Gastroesophageal sphincter (tissue), 3 donors: ENCODE data around the gene BIK.

Source experiments
- CTCF ChIP-seq, 4 experiments: fragments of 200-600 bp in 2 of 4; fragments of 450-650 bp in 2 of 4; sonication (generic) in 1 of 4; IDR thresholded peaks; one replicate each; pipeline ENCODE4 v1.5.1; 2017 to 2019; ENCODE audit warnings: antibody characterized with exemption in 4 of 4, mild to moderate bottlenecking in 2 of 4, moderate library complexity in 2 of 4
- EP300 ChIP-seq: sonication (generic); formaldehyde crosslinking; IDR thresholded peaks from one replicate; pipeline ENCODE4 v1.6.1; 2017; ENCODE audit warnings: antibody characterized with exemption, mild to moderate bottlenecking
- POLR2A ChIP-seq, 2 donors: fragments of 450-650 bp; IDR thresholded peaks; one replicate each; pipeline ENCODE4 v1.6.1; 2017; ENCODE audit warnings: antibody characterized with exemption in 2 of 2, mild to moderate bottlenecking in 2 of 2, moderate library complexity in 1 of 2
- POLR2AphosphoS5 ChIP-seq: sonication (generic); formaldehyde crosslinking; IDR thresholded peaks from one replicate; pipeline ENCODE4 v1.6.1; 2017; ENCODE audit warnings: antibody characterized with exemption

DNA sequence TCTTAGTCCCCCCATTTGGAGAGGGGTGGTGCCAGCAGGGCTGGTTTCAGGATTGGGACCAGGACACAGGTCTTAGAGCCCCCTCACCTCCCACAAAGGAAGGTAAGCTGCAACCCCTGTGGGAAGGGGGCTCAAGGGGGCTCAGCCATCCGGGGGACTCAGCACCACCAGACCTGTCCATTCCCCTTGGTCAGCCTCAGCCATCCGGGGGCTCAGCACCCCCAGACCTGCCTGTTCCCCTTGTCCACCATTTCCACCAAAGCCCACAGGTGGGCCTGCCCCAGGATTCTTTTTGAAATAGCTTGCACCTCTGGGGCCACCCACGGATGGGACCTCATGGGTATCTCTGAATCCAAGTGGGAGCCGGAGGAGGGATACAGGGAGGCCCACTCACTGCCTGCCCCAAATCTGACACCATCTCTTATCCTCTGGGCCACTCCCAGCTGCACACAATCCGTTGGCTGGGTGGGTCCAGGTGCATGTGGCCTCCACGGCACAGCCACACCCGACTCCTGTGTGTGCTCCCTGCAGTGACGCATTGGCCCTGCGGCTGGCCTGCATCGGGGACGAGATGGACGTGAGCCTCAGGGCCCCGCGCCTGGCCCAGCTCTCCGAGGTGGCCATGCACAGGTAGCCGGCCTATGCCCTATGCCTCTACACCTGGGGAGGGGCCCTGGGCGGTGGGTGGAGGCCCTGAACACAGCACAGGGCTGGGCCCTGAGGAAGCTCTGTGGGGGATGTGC is 16.8 kb downstream of the BIK start:
- no peak for TF ChIP-seq CTCF (IDR thresholded peaks at IDR 0.05)
- no peak for TF ChIP-seq POLR2A (IDR thresholded peaks at IDR 0.05)
- no peak for TF ChIP-seq POLR2AphosphoS5
- no peak for TF ChIP-seq EP300
